GM18508 (cell line): ENCODE results near the gene MZT2A.
"Not testable (repeated sequence)": the region's sequence is repeated elsewhere in the genome, so short reads cannot be mapped to it uniquely, and the experiment has no call there.

ENCODE experiments used
- ATAC-seq: cut with Tn5 transposase; IDR thresholded peaks from one replicate; pipeline ENCODE4 v1.9.1; 2021; ENCODE audit warnings: moderate number of reproducible peaks; ENCODE audit not compliant: insufficient read depth, unreplicated experiment

MZT2A gene

DNA sequence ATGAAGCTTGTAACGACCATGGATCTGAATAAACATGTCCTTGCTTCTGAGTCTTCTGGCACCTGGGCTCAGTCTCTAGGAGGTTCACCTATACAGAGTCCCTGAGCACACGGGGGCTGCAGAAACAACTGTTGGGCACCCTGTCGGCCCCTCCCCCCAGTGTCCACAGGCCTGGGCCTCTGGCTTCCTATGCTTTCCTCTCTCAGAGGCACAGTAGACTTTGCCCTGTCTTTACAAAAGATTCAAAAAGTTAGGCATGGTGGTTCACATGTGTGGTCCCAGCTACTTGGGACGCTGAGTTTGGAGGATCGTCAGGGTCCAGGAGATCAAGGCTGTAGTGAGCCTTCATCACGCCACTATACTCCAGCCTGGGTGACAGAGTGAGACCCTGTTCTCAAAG is 29.3 kb upstream of the MZT2A start:
- not testable (repeated sequence) for ATAC-seq

DNA sequence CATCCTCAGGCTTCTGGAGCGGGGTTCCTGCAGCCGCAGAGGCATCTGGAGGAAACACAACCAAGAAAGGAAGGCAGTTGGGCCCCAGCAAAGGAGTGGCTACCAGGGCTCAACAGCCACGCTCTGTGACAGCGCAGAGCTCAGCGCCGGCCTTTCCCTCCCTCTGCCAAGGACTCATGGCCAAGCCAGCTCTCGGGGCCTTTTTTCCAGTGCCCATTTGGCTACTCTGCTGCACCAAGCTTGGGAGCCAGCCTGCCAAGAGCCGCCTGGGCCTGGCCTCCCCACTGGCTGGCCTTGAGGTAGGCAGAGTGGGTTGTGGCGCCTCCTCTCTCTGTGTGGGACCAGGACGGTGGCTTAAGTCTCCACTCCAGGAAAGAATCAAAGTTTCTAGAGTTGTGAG is 28.3 kb upstream of the MZT2A start:
- ATAC-seq, result no peak

DNA sequence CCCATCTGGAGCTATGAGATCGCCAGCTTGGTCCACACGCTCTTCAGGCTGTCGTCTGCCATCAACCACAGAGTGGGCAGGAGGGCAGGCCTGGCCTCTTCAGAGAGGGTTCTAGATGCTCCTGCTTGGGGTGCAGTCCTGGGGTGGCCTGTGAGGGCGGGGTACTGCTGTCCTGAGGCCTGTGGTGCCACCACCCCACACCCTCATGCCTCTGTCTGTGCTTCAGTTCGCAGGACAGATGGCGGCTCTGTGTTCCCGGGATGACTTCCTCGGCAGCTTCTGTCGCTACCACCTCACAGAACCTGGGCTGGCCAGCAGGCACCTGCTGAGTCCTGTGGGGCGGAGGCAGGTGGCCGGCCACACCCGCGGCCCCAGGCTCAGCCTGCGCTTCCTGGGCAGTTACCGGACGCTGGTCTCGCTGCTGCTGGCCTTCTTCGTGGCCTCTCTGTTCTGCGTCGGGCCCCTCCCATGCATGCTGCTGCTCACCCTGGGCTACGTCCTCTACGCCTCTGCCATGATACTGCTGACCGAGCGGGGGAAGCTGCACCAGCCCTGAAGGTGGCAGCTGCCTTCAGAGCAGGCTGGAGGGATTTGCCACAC is 27.8 kb upstream of the MZT2A start:
- not testable (repeated sequence) for ATAC-seq

DNA sequence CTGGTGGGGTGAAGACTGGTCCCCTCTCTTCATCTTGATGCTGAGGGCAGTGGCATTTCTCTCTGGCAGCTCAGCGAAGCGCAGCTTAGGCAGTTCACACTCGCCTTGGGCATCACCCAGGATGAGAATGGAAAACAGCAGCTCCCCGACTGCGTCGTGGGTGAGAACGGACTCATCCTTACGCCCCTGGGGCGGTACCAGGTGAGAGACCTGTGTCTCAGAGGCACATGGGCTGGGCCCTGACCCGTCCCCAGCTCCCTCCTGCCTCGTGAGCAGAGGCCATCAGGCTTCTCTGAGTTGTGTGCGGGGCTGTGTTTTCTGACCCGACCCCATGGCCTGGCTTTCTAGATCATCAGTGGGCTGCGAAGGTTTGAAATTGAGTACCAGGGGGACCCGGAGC is 27.3 kb upstream of the MZT2A start:
- ATAC-seq, result no peak

DNA sequence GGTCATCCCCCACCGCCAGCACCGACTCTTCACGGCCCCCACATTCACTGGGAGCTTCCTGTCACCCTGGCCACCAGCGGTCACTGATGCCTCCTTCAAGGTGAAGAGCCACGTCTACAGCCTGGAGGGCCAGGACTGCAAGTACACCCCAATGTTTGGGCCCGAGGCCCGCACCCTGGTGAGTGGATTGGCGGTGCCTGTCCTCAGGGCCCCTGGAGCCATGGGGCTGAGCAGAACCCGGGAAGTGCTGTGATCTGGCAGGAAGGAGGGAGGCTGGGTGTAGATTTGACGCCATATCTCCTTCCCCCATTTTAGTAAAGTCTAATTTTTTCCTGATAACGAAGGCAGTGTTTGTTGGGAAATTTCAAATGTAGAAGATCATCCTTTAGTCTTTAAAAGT is 26.3 kb upstream of the MZT2A start:
- ATAC-seq, result not testable (repeated sequence)

DNA sequence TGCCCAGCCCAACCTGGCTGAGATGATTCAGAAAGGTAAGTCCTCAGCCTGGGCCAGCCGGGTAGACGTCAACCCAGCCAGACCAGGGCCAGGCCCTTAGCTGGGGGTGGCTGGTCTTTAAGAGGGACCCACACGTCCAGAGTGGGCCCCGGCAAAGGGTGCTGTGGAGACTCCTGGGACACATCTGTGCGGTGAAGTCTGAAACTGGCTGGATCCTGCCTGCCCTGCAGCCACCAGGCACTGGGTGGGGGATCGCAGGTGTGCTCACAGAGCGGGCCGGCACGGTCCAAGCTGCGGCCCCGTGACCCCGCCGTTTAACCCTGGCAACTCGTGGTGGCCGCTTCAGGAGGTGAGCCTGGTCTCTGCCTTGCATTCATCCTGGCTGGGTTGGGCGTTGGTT is 25.7 kb upstream of the MZT2A start:
- ATAC-seq, result not testable (repeated sequence)

DNA sequence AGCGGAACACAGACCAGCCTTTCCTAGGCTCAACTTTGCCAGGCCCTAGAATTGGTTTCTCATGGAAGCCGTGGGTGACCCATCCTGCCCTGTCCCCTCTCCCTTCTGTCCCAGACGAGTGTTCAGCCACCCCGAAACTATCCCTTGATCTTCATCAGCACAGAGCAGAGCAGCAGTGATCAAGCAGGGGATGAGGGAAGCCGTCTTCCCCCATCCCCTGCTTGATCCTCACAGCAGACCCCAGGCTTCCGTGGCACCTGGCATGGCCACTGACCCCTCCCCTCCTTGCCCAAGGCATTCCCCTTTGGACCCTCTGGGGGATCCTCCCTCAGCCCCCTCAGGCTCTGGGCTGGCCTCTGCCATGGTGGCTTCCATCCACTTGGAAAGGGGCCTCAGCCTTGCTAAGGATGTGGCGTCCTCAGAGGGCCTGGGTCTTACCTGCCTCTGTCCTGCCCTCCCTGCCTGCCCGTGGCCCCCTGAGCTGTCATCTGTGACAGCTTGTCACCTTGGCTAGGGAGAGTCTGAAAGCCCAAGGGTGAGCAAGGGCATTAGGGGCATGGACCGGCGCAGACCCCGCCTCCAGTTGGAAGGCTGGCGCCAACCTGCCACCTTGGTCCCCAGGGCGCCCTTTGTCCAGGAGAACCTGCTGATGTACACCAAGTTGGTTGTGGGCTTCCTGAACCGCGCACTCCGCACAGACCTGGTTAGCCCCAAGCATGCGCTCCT is 25.1 kb upstream of the MZT2A start:
- no peak for ATAC-seq

DNA sequence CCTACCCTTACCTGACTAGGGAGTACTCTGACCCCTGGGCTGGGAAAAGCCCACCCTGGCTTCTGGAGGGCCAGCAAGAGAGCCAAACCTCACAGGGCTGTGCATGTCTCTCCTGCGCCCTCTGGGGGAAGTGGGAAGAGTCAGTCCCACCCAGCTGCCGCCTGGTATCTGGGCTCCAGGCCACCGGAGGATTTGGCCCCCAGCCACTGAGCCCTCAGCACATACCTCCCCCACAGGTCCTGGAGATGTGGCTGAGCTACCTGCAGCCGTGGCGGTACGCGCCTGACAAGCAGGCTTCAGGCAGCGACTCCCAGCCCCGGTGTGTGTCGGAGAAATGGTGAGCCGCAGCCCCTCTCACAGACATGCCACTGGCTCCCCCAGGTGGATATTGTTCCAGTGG is 24.4 kb upstream of the MZT2A start:
- ATAC-seq, result not testable (repeated sequence)

DNA sequence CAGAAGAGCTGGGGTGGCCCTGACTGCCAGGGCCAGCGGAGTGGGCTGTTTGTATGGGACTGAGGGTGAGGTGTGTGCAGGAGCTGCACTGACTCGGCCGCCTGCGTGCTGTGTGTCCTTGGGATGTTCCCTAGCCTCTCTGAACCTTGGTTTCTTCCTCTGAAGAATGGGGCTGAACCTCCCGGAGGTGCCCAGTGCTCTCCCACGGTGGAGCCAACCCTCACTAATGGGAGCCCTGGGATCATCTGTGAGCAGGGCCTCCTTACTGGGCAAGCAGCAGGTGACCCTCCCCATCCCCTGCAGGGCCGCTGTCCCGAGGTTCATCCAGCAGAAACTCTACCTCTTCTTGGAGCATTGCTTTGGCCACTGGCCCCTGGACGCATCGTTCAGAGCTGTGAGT is 23.8 kb upstream of the MZT2A start:
- no peak for ATAC-seq

DNA sequence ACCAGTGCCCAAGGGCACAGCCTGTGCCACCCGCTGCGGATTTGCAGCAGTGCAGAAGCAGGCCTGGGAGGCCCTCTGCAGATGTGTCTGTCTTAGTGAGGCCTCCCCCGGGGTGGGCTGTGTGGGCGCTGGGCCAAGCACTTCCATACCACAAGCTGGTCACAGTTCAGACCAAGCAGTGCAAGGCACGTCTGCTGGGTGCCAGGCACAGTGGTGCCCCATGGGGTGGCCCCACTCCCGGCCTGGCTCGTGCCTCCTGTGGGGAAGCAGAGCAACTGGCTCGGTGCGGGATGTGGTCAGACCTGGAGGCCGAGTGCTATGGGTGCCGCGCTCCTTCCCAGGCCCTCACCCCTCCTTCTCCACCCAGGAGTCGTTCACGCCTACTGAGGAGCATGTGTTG is 23.0 kb upstream of the MZT2A start:
- ATAC-seq, result not testable (repeated sequence)

DNA sequence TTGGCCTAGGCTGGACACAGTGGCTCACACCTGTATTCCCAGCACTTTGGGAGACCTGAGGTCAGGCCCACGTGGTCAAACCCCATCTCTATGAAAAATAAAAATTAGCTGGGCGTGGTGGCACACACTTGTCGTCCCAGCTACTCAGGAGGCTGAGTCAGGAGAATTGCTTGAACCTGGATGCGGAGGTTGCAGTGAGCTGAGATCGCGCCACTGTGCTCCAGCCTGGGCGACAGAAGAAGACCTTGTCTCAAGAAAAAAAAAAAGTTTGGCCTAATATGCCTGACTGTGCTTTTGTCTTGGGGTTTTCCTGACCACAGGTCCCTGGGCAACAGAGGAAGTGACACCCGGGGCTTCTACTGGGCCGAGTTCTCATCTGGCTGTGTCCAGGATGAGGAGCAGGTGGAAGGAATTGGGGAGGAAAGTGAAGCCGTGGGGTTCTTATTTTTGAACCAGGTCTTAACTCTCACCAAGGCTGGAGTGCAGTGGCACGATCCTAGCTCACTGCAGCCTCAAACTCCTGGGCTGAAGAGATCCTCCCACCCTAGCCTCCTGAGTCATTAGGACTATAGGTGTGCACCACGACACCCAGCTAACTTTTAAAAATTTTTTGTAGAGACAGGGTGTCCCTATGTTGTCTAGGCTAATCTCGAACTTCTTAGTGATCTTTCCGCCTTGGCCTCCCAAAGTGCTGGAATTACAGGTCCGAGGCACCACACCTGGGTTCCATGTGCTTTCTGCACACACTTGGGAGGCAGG is 22.4 kb upstream of the MZT2A start:
- ATAC-seq, result peak; percentile 69

DNA sequence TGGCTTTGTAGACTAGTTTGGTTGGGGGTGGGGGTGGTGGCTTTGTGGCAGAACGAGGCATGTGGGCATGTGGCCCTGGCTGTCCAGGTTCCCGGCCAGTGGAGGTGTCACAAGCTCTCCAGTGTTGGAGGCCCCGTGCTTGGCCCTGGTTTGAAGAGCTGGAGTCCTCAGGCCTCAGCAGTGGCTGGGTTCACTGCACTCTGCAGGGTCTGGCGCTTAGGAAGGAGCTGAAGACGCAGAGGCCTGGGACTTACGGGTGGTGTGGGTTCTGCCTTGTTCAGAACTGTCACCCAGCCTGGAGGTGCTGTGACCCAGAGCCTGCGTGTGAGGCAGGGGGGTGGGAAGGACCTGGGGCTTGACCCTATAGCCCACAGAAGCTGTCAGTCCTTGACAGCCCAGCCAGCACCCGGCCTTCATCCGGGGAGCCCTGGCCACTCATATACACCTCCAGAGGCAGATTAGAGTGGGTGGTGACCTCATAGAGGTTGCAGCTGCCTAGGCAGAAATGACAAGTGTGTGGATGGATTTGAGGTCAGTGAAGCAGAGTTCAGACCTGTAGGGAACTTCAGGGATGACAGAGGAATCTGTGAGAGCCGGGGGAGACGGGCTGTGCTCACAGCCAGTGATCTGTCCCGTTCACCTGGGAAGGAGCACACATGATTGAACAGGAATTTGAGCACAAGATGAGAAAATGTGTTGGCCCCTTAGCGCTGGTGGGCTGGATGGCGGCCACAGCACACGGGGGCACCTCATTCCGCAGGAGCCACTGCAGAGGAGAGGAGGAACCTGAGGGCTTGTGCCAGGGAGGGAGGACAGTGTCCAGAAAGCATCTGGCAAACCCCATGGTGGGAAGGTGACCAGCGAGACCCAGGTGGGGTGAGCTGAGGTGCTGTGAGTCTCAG is 20.0 kb upstream of the MZT2A start:
- not testable (repeated sequence) for ATAC-seq

DNA sequence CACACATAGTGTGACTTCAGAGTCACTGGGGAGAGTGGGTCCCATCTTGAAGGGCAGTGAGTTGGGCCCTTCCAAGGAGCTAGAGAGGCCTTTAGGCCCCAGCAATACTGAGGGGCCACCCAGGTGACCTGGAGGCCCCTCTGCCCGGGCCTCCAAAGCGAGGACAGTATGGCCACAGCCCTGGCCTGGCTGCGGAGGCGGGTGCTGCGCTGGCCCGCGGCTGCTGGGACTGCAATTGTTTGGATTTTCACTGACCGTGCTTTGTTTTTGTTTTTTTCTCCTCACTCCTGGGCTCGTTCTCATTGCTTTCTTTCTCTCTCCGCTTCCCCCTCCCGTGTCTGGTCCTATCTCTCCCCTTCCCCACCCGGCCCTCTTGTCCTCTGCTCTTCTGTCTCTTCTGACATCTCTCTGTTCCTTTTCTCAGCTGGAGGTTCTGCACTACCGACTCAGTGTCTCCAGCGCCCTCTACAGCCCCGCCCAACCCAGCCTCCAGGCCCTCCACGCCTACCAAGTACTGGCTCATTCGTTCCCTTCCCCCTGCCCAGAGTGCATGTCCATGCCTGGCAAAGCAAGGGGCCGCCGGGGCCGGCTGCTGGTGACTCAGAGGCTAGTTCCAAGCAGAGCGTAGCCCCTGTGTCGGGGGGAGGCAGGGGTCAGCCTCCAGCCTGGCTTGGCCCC is 19.2 kb upstream of the MZT2A start:
- not testable (repeated sequence) for ATAC-seq

DNA sequence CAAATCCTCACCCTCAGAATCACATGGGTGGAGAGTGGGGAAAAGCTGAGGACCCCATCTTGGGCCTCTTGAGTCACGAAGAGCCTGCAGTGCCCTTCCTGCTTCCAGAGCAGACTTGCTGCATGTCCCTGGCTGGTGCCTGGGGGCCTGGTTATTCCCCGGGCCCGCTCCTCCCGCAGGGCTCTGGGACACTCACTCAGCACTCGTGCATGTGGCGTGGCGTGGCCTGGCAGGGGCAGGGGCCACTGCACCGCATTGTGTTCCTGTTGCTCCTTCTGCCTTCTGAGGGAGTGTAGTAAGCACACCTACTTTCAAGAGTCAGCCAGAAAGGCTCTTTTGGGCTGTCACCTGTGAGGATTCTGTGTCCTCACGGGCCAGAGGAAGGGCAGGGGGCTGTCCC is 17.4 kb upstream of the MZT2A start:
- ATAC-seq, result no peak

DNA sequence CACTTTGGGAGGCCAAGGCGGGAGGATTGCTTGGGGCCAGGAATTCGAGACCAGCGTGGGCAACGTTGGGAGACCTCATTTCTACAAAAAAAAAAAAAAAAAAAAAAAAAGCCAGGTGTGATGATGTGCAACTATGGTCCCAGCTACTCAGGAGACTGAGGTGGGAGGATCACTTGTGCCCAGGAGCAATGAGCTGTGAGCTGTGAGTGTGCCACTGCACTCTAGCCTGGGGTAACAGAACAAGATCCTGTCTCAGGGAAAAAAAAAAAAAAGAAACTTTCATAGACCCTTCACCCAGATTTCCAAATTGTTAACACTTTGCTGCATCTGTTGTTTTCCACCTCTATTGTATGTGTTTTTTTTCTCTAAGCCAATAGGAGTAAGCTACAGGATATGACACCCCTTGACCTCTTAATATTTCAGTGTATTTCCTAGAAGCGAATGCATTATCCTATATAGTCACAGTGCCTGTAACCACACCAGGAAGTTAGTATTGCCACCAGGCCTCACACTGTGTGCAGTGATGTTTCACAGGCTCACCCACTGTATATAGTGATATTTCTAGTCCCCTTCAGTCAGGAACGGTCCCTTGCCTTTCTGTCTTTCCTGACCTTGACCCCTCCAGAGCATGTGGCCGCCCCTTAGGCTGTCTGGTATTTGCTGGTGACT is 12.0 kb upstream of the MZT2A start:
- ATAC-seq, result not testable (repeated sequence)

DNA sequence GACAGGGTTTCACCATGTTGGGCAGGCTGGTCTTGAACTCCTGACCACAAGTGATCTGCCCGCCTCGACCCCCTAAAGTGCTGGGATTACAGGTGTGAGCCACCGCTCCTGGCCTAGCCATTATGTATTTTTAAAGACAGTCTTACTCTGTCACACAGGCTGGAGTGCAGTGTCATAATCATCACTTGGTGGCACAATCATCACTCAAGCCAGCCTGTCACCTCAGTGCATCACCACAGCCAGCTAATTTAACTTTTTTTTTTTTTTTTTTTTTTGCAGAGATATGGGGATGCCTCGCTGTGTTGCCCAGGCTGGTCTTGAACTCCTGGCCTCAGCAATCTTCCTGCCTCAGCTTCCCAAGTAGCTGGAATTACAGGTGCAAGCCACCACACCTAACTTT is 11.4 kb upstream of the MZT2A start:
- not testable (repeated sequence) for ATAC-seq

DNA sequence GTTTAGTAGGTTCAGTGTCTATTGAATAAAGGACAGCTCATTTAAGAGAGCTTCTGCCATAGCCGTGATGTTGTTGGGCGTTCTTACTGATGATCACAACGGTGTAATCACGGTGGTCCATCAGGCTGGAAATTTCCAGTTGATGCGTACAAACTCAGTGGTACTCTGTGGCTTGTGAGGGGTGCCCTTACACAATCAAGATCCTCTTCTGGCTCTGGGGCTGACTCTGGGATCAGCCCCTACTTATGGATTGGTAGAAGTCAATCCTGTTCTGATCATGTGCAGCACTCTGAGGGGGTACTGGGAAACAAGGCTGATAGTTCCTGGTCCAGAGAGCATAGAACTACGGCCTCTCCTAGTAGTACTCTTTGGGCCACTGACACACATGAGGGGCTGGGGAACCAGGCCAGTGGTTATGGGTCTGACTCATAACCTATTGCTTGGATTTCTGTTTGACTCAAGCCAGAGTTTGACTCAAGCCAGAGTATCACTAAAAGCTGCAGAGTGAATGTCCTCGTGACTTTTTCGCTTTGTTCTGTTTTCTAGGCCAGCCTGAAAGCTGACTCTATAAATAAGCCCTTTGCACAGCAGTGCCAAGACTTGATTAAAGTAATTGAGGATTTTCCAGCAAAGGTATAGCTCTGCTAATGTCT is 6.2 kb upstream of the MZT2A start:
- peak; percentile 65 for ATAC-seq

DNA sequence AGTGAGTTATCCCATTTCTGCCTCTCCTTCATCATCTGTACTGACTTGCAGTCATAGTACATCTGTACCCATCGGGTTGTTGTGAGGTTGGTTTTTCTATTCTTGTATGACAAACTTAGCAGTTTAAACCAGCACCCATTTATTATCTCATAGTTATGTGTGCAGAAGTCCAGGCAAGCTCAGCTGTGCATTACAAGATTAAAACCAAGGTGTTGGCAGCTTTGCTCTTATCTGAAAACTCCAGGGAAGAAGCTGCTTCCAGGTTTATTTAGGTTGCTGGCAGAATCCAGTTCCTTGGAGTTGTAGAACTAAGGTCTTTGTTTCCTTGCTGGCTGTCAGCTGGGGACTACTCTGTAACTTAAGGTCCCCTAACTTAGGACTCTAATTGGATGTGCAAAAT is 3.3 kb upstream of the MZT2A start:
- ATAC-seq, result not testable (repeated sequence)
